Measurements from ENCODE around the gene HSPA1A.
A peak's percentile ranks its signal among the peaks of the same experiment; 100 is the strongest.
"Not testable (repeated sequence)": the region's sequence is repeated elsewhere in the genome, so short reads cannot be mapped to it uniquely, and the experiment has no call there.

Gene HSPA1A

GRCh38 chr6:31811645-31812044, 3.7 kb upstream of the HSPA1A start:
- DNase-seq, result no peak
- ATAC-seq, result no peak

- no peak for ATAC-seq
- no peak for DNase-seq
Measured at GRCh38 chr6:31813465-31813849, 1.9 kb upstream of the HSPA1A start.

- ATAC-seq, result peak; percentile 53
- DNase-seq, result peak; percentile 78
Measured at GRCh38 chr6:31814677-31815024, 692 bp upstream of the HSPA1A start.

DNA sequence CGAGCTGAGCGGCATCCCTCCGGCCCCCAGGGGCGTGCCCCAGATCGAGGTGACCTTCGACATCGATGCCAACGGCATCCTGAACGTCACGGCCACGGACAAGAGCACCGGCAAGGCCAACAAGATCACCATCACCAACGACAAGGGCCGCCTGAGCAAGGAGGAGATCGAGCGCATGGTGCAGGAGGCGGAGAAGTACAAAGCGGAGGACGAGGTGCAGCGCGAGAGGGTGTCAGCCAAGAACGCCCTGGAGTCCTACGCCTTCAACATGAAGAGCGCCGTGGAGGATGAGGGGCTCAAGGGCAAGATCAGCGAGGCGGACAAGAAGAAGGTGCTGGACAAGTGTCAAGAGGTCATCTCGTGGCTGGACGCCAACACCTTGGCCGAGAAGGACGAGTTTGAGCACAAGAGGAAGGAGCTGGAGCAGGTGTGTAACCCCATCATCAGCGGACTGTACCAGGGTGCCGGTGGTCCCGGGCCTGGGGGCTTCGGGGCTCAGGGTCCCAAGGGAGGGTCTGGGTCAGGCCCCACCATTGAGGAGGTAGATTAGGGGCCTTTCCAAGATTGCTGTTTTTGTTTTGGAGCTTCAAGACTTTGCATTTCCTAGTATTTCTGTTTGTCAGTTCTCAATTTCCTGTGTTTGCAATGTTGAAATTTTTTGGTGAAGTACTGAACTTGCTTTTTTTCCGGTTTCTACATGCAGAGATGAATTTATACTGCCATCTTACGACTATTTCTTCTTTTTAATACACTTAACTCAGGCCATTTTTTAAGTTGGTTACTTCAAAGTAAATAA, 2.0 kb downstream of the HSPA1A start:
- DNase-seq, result not testable (repeated sequence)
- ATAC-seq, result peak; percentile 9

GRCh38 chr6:31817929-31818511, 2.7 kb downstream of the HSPA1A start:
- ATAC-seq, DNase-seq: not testable (repeated sequence)

- no peak for DNase-seq
Measured at GRCh38 chr6:31819871-31820299, 4.5 kb downstream of the HSPA1A start.

DNA sequence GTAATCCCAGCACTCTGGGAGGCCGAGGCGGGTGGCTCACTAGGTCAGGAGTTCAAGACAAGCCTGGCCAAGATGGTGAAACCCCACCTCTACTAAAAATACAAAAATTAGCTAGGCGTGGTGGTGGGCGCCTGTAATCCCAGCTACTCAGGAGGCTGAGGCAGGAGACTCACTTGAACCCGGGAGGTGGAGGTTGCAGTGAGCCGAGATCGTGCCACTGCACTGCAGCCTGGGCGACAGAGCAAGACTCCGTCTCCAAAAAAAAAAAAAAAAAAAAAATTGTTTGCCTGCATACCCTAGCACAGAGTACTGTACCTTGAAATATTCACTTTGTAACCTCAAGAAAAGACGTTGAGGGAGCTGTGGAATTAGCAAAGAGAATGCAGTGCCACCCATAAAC, 5.1 kb downstream of the HSPA1A start:
- ATAC-seq, DNase-seq: not testable (repeated sequence)

More at GRCh38 chr6:31819871-31820299, 4.5 kb downstream of the HSPA1A start:
- ATAC-seq, result no peak

DNA sequence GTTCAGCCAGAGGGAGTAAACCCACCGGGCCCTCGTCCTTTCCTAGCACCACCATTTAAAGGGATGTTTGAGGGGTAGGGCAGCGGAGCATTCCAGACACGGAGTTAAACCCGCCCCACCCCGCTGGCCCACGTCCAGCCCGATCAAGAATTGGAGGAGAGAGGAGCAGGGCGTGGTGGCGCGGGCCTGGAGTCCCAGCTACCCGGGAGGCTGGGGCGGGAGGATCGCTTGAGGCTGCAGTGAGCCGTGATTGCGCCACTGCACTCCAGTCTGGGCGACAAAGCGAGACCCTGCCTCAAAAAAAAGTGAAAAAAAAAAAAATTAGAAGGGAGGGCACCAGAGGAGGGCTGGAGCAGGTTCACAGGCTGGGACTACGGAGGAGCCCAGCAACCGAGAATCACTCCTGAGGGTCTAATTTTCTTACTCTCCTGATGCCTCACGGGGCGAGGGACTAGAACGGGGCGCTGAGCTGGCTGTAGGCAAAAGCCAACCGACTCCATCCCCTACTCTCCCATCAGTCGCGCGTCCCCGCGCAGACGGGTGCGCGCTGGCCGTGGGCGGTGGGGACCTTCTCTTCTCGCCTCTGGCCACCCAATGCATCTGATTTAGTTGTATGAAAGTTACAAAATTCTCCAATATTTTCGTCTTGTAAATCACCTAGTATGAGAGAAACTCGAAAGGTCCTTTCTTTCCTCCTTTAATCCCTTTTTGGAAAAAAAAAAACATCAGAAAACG, 6.1 kb downstream of the HSPA1A start:
- DNase-seq (peak; percentile 82), ATAC-seq (peak; percentile 61)

DNA sequence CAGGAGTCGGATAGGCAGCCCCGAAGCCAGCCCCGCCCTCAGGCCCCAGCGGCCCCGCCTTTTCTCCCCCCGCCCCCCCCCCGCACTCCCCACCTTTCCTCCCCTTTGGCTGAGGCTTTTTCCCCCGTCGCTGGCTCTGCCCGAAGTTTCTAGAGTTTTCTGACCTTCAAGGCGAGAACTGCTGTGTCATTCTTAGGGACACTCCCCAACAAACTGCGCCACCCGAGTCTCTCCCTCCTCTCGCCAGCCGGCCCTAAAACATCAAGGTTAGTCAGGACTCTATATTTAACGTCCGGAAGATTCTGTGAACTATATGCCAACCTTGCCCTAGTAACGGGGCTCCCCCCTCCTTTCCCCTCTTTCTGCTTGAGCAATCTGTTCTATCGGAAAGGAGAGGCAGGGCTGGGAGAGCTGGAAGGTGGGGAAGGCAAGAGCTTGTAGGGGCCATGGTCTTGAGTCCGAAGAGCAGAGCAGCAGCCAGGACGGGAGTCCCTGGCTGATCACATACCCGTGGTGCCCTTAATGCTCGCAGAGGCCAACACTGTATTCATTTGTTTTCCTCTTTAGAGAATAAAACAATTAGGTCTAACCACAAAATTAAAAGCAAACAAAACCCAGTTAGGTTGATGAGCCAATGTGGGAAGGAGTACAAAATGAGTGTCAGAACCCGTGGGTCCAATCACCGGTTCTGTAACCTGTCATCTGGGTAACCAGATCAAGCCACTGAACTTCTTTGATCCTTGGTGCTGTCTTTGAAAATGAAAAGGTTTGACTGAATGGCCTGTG, 6.9 kb downstream of the HSPA1A start:
- ATAC-seq (peak; percentile 58), DNase-seq (peak; percentile 70)

DNA sequence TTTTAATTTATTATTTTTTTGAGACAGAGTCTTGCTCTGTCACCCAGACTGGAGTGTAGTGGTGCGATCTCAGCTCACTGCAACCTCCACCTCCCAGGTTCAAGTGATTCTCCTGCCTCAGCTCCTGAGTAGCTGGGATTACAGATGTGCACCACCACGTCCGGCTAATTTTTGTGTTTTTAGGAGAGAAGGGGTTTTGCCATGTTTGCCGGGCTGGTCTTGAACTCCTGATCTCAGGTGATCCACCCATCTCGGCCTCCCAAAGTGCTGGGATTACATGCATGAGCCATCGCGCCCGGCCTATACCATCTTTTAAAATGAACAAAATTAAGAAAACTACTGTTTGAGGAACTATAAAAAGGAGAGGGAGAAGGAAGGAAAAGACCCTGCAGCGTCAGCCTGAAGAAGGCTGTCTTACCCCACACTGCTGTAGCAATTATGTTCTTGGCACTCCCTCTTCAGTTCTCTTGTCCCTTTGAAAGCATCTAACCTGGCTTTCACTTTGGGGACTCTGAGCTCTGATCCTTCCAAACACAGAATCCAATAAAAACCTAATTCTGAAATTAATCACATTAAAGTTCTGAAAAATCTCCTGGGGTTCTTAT, 8.4 kb downstream of the HSPA1A start:
- not testable (repeated sequence) for ATAC-seq, DNase-seq

- DNase-seq (no peak), ATAC-seq (no peak)
Measured at GRCh38 chr6:31825553-31825952, 10.2 kb downstream of the HSPA1A start.

- no peak for ATAC-seq
- peak; percentile 50 for DNase-seq
Measured at GRCh38 chr6:31826793-31827285, 11.5 kb downstream of the HSPA1A start.

GRCh38 chr6:31827286-31828079, 12.1 kb downstream of the HSPA1A start, which contains the start of gene HSPA1B:
TSS of gene HSPA1B (plus strand) at chr6:31827738. CDS start at chr6:31827951, 213 bp downstream.
- DNase-seq (peak; percentile 94), ATAC-seq (peak; percentile 92)

DNA sequence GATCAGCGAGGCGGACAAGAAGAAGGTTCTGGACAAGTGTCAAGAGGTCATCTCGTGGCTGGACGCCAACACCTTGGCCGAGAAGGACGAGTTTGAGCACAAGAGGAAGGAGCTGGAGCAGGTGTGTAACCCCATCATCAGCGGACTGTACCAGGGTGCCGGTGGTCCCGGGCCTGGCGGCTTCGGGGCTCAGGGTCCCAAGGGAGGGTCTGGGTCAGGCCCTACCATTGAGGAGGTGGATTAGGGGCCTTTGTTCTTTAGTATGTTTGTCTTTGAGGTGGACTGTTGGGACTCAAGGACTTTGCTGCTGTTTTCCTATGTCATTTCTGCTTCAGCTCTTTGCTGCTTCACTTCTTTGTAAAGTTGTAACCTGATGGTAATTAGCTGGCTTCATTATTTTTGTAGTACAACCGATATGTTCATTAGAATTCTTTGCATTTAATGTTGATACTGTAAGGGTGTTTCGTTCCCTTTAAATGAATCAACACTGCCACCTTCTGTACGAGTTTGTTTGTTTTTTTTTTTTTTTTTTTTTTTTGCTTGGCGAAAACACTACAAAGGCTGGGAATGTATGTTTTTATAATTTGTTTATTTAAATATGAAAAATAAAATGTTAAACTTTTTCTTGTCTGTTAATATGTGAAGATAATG, 14.4 kb downstream of the HSPA1A start:
- DNase-seq, result no peak
- no peak for ATAC-seq

GRCh38 chr6:31830886-31831335, 15.6 kb downstream of the HSPA1A start:
- DNase-seq (no peak), ATAC-seq (no peak)

DNA sequence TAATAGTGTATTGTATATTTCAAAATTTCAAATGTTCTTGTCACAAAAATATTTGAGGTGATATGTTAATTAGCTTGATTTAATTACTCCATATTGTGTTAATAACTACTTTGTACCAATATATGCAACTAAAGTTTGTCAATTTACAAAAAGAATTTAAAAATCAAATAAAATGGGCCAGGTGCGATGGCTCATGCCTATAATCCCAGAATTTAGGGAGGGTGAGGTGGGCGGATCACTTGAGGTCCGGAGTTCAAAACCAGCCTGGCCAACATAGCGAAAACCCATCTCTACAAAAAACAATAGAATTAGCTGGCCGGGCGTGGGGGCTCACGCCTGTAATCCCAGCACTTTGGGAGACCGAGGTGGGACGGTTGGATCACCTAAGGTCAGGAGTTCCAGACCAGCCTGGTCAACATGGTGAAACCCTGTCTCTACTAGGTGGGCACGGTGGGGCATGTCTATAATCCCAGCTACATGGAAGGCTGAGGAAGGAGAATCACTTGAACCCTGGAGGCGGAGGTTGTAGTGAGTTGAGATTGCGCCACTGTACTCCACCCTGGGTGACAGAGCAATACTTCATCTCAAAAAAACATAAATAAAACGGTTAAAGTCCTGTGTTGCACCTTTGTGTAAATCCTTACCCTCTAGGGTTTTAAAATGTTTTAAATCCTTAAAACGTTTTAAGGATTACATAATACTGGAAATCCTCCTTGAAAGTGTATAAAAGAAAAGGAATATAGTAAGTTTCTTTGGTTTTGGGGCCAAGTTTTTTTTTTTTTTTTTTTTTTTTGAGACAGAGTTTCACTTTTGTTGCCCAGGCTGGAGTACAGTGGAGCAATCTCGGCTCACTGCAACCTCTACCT, 16.2 kb downstream of the HSPA1A start:
- ATAC-seq (no peak), DNase-seq (no peak)

DNA sequence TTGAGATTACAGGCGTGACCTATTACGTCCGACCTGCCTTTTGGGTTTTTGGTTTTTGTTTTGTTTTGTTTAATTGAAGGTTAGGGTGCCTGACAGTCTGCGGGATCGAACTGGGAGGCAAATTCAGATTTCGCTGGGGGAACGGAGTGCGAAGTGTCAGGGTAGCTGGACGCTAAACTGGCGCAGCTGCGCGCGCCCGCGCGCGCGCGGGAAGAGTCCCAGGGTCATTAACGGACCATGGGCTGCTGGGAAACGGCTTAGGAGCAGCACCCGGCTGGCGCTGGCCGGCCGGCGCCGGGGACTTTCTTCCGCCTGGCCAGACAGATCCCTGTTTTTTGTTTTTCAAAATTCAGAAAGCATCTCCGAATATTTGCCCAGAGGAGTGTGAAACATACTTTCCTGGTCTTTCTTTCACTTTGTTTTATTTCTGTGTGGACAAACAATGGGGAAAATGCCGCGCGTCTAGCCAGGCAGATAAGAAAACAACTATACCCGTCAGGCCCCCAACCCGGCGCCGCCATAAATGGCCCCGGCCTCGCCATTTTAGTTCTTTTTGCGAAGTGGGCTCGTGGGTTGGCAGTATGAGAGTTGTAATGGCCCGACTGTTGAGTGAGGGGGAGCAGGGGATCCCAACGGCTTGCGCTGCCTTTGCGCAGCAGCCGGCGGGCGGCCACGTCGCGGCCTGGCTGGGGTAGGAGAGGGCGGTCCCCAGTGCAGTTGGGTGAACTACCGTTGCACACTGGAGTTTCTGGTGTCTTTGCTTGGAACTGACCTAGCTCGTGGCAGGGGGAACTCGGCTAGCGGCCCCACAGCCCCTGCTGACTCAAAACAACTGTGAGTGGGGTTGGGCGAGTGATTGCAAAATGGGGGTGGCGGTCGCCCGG, 19.3 kb downstream of the HSPA1A start:
- peak; percentile 82 for DNase-seq
- ATAC-seq, result peak; percentile 64

DNA sequence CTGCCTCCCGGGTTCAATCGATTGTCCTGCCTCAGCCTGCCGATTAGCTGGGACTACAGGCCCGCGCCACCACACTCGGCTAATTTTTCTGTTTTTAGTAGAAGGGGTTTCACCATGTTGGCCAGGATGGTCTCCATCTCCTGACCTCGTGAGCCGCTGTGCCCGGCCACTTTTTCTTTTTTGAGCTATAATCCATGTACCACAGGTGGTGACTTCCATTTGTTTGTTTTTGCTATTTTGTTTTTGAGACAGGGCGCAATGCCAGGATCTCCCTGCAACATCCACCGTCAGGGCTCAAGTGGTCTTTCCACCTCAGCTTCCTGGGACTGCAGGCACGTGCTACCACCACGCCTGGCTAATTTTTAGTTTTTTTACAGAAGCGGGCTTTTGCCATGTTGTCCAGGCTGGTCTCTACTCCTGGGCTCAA, 20.7 kb downstream of the HSPA1A start:
- ATAC-seq (no peak), DNase-seq (peak; percentile 13)

Data from stimulated activated naive CD8-positive, alpha-beta T cell treated with anti-CD3 and anti-CD28 coated beads, Interleukin-15, Interleukin-2, amounts not matched to agents 100 U/mL and 50 U/mL, for 24 hours (primary cell).